Pancreas (tissue), 10 donors: ENCODE data around the gene ZHX3. TPM values are rescaled to one million over a fixed set of nuclear protein-coding genes. Genes with fewer than 3 reads are reported as not detected.

Experiments
- ATAC-seq, 4 donors: fragments of 200-7000 bp; cut with Tn5 transposase; one replicate each; pipeline versions ENCODE4 v1.8.0 to v1.9.1; 2020; ENCODE audit warnings: mild to moderate bottlenecking in 4 of 4, moderate library complexity in 4 of 4
- DNase-seq, 6 donors: peaks; one replicate each; pipeline ENCODE4 v3.0.0-alpha.2; 2020
- FAIRE-seq: peaks from 2 replicates; lab custom pipeline; 2012; peaks lifted over from hg19 to GRCh38; lab: Jason Lieb, UNC
- H3K27ac ChIP-seq, 4 donors: fragments of 200-600 bp; sonication (generic); 1 replicate in 3 of 4; 2 replicates in 1 of 4; pipeline versions ENCODE4 v1.5.0 to v1.8.0; 2020
- H3K27me3 ChIP-seq, 4 donors: fragments of 200-600 bp; one replicate each; pipeline ENCODE4 v1.8.0; 2021
- H3K36me3 ChIP-seq, 3 donors: fragments of 200-600 bp; sonication (generic) in 1 of 3; one replicate each; pipeline versions ENCODE4 v1.5.0 to v1.8.0; 2020 to 2021
- H3K4me1 ChIP-seq, 3 donors: fragments of 200-600 bp; one replicate each; pipeline ENCODE4 v1.8.0; 2021
- H3K4me3 ChIP-seq, 4 donors: fragments of 200-600 bp; sonication (generic) in 2 of 4; one replicate each; pipeline versions ENCODE4 v1.5.0 to v1.8.0; 2020 to 2021
- H3K9me3 ChIP-seq, 4 donors: fragments of 200-600 bp; one replicate each; pipeline ENCODE4 v1.8.0; 2021
- CTCF ChIP-seq, 4 donors: fragments of 200-600 bp; sonication (generic) in 3 of 4; IDR thresholded peaks; one replicate each; pipeline versions ENCODE4 v1.5.0 to v1.8.0; 2021; ENCODE audit warnings: antibody characterized with exemption in 4 of 4
- WGBS, 2 donors: extraction: QIAGEN DNeasy Blood & Tissue Kit; methylation state at CpG; one replicate each; pipeline ENCODE4 v1.1.7; 2013; 5-methylcytosine and 5-hydroxymethylcytosine counted together
- intact Hi-C, 3 donors: fragments of 100-400 bp; cut with DNase I; formaldehyde crosslinking; loops; one replicate each; pipeline versions ENCODE4 v1.11.1 to v1.14.2; 2022
- polyA plus RNA-seq, 2 donors: library from polyadenylated mRNA; stranded (reverse); fragments of 200-250 nt; gene quantifications; one replicate each; pipeline ENCODE4 v1.2.3, GENCODE V29; 2013
- total RNA-seq, 6 donors: library from RNA; stranded (reverse); fragmentation: NEBNext Ultra II Directional in 4 of 6; extraction: Animal tissue kit (Norgen Biotek cat#: 25700) in 4 of 6; gene quantifications; one replicate each; pipeline versions ENCODE4 v1.2.1 to v1.2.4, GENCODE V29; 2021 to 2023
- donor health status: healthy with polysubstance abuse.
- donor health status: DM: no; HTN: no; CAD: no; lungs with moderate emphysema.
- donor health status: DM: no; HTN: no; CAD: no.
- donor health status: control.
- donor health status: control.
- donor health status: Bipolar disorder and iron deficiency.
- donor health status: DM: yes; HTN: yes; CAD: no.
- donor health status: DM: no; HTN: no; CAD: no.
- donor health status: DM: no; HTN: no; CAD: no.
- donor health status: DM: yes; HTN: yes; CAD: no.

ZHX3 gene, protein sequence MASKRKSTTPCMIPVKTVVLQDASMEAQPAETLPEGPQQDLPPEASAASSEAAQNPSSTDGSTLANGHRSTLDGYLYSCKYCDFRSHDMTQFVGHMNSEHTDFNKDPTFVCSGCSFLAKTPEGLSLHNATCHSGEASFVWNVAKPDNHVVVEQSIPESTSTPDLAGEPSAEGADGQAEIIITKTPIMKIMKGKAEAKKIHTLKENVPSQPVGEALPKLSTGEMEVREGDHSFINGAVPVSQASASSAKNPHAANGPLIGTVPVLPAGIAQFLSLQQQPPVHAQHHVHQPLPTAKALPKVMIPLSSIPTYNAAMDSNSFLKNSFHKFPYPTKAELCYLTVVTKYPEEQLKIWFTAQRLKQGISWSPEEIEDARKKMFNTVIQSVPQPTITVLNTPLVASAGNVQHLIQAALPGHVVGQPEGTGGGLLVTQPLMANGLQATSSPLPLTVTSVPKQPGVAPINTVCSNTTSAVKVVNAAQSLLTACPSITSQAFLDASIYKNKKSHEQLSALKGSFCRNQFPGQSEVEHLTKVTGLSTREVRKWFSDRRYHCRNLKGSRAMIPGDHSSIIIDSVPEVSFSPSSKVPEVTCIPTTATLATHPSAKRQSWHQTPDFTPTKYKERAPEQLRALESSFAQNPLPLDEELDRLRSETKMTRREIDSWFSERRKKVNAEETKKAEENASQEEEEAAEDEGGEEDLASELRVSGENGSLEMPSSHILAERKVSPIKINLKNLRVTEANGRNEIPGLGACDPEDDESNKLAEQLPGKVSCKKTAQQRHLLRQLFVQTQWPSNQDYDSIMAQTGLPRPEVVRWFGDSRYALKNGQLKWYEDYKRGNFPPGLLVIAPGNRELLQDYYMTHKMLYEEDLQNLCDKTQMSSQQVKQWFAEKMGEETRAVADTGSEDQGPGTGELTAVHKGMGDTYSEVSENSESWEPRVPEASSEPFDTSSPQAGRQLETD
- total RNA-seq, result 10 to 100 TPM; 10.9 to 17.3 (median 13.9) TPM
- polyA plus RNA-seq, result 1 to 10 TPM; 7.9 to 8.2 TPM

DNA sequence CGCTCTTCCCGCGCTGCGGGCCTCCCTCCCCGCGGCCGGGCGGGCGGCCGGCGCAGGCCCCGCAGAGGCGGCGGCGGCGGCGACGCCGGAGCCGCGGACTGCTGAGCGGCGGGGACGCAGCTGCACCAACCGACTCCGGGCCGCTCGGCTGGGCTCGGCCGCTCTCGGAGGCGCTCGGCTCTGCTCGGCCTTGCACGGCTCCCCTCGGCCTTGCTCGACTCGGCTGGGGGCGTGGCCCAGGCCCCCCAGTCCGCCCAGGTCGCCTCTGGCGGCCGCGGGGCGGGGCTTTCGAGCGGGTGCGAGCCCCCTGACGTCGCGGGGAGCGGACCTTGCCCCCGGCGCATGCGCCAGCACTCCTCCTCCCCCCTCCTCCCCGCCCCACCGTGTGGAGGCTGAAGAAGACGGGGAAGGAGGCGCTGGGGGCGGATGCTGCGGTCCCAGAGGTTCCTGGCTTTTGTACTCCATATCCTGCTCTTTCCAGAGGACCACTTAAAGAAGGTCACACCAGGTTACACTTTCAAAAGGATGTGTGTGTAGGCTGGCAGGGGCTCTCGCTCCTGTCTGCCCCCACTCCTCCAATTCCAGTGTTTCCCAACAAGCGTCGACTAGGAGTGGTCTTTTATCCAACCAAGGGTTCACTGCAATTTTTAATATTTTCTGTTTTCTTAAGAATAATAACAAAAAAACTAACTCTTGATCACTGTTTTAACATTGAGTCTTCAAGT is at the start of gene ZHX3:
Gene ZHX3 (minus strand): TSS at position 186 of the 725 bp plus-strand sequence. CDS start 112,815 bp downstream, outside the sequence.
- peak; percentile 96 to 99 (median 97) for ATAC-seq
- FAIRE-seq, result no peak
- no peak for TF ChIP-seq CTCF (IDR thresholded peaks at IDR 0.05)
- H3K36me3 ChIP-seq, result no peaks in the 10 kb centered on the region
- 0 to 1% methylated on average over 31 to 63 of the region's 64 CpGs for WGBS, 2 donors
- peak; percentile 96 to 99 (median 98) for DNase-seq
- peak within 1 kb of the TSS; percentile 79 to 94 (median 82) for H3K4me3 ChIP-seq
- H3K27me3 ChIP-seq, result no peaks in the 10 kb centered on the region
- intact Hi-C loops, result no loop called here
- H3K27ac ChIP-seq, result peak within 1 kb of the TSS; percentile 63 to 79 (median 70)
- no peaks in the 10 kb centered on the region for H3K9me3 ChIP-seq
- peaks cover 6 to 19% (median 12%) of the 10 kb centered on the region in 3 donors for H3K4me1 ChIP-seq

DNA sequence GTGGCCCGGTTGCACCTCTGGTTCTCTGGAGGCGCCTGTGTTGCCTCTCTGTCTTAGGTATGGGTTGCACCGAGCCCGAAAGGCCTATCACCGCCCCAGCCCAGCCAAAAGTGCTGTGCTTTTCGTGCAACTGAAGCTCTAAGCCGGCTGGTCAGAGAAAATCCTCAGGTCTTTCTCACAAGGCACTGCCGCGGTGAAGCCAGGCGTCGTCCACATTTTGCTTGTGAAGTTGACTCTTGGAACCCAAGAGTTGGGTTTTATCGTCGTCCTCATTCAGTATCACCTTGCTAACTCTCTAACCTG is 49.8 kb upstream of the ZHX3 start:
- DNase-seq (no peak), ATAC-seq (no peak), FAIRE-seq (no peak)
- no peaks in the 10 kb centered on the region for H3K36me3 ChIP-seq
- H3K4me1 ChIP-seq, result no peaks in the 10 kb centered on the region
- H3K4me3 ChIP-seq, result no peak overlapping the region
- H3K27me3 ChIP-seq, result peaks cover 0 to 13% (median 0%) of the 10 kb centered on the region in 4 donors
- TF ChIP-seq CTCF (IDR thresholded peaks at IDR 0.05), result no peak
- intact Hi-C loops, result no loop called here
- H3K9me3 ChIP-seq, result no peaks in the 10 kb centered on the region
- no peak overlapping the region for H3K27ac ChIP-seq
- 56 to 65% methylated on average over 13 of the region's 13 CpGs for WGBS, 2 donors

DNA sequence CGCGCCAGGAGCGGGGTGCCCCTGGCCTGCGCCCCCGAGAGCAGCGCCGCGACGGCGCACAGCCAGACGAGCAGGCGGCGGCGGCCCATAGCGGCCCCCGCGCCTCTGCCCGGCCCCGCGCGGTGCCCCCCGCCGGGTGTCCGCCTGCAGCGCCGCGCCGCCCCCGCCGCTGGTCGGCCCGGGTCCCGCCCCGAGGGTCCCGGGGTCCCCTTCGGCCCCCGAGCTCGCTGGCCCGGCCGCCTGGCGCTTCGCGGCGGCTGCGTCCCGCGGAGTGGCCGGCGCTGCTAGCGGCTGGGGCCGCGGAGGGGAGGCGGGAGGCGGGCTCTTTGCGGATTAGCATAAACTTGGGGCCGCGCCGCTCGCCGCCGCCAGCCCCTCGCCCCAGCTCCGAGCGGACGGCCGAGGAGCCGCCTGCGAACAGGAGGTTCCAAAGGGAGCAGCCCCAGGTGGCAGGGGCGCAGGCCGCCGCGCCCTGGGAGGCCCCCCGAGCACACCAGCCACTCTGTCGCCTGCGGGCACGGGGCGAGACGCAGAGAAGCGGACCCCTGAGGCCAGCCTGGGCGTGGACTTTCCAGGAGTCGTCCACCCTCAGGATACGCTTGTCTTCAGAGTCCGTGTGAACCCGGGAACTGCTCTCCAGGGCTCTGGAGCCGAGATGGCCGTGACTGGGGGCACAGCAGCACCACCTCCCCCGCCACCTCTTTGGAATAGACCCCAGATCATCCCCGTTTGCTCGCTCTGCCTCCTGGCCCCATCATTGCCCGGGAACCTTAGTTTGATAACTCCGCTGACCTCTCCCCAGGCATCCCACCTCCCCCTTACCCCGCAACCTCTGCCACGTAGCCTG is 49.2 kb upstream of the ZHX3 start, which contains the start of gene EMILIN3:
Gene EMILIN3 (minus strand): TSS at position 273 of the 847 bp plus-strand sequence. CDS start 184 bp downstream, at position 89.
- no peak for TF ChIP-seq CTCF (IDR thresholded peaks at IDR 0.05)
- ATAC-seq, result no peak
- H3K4me3 ChIP-seq, result peak within 1 kb of the TSS in 2 of 4 donors; percentile 13 to 30
- H3K9me3 ChIP-seq, result no peaks in the 10 kb centered on the region
- H3K27me3 ChIP-seq, result peaks cover 0 to 13% (median 0%) of the 10 kb centered on the region in 4 donors
- DNase-seq, result no peak
- intact Hi-C loops, result no loop called here
- 8 to 10% methylated on average over 50 to 93 of the region's 93 CpGs for WGBS, 2 donors
- no peaks in the 10 kb centered on the region for H3K4me1 ChIP-seq
- H3K36me3 ChIP-seq, result no peaks in the 10 kb centered on the region
- H3K27ac ChIP-seq, result no peak within 1 kb of the TSS
- no peak for FAIRE-seq
